IMR-90 (cell line): Measurements from ENCODE around the gene SERPINB2. TPM values are rescaled to one million over a fixed set of nuclear protein-coding genes. Genes with fewer than 3 reads are reported as not detected.
A peak's percentile ranks its signal among the peaks of the same experiment; 100 is the strongest.

Source experiments
- ATAC-seq: fragments of 200-7000 bp; cut with Tn5 transposase; 2 replicates; pipeline ENCODE4 v1.9.1; 2020; ENCODE audit warnings: low read depth, mild to moderate bottlenecking, moderate library complexity
- BruUV-seq: library from RNA; stranded (reverse); fragments of 400-500 nt; replicated peaks from 2 replicates; lab custom pipeline; 2021; lab: Mats Ljungman, UMichigan
- CTCF ChIA-PET: fragments of 300-600 bp; formaldehyde crosslinking; extraction: SDS; loops from one replicate; lab custom pipeline; 2021; ENCODE audit warnings: antibody characterized with exemption; lab: Yijun Ruan, JAX
- POLR2A ChIA-PET: fragments of 300-600 bp; sonication (Branson Sonifier 250); formaldehyde crosslinking; loops from one replicate; lab custom pipeline; 2022; ENCODE audit warnings: antibody characterized with exemption; ENCODE audit not compliant: unreplicated experiment; lab: Charles Lee
- DNase-seq: peaks from one replicate; pipeline ENCODE4 v3.0.0; 2013
- H2AFZ ChIP-seq: replicated peaks from 2 replicates; pipeline ENCODE3; 2013; ENCODE audit warnings: low read length, mild to moderate bottlenecking; ENCODE audit not compliant: poor library complexity
- H2AK5ac ChIP-seq: 2 replicates; pipeline ENCODE4 v1.6.1; 2013; ENCODE audit warnings: low read depth, low read length, inconsistent platforms
- H2AK9ac ChIP-seq: replicated peaks from 2 replicates; pipeline ENCODE3; 2013; ENCODE audit warnings: mild to moderate bottlenecking, low read depth, low read length, moderate library complexity; ENCODE audit not compliant: poor library complexity
- H2BK120ac ChIP-seq: 2 replicates; pipeline ENCODE4 v1.6.1; 2013; ENCODE audit warnings: low read depth, low read length, inconsistent platforms
- H2BK15ac ChIP-seq: 3 replicates; pipeline ENCODE4 v1.6.1; 2013; ENCODE audit warnings: low read depth, low read length, inconsistent platforms
- H2BK20ac ChIP-seq: 2 replicates; pipeline ENCODE4 v1.6.1; 2013; ENCODE audit warnings: low read depth, mild to moderate bottlenecking, inconsistent platforms, low read length, moderate library complexity
- H2BK5ac ChIP-seq: 2 replicates; pipeline ENCODE4 v1.6.1; 2013; ENCODE audit warnings: mild to moderate bottlenecking, low read depth, low read length, inconsistent platforms; ENCODE audit not compliant: poor library complexity, severe bottlenecking
- H3K14ac ChIP-seq: replicated peaks from 2 replicates; pipeline ENCODE4 v1.6.1; 2013; ENCODE audit warnings: low read depth, low read length, inconsistent platforms
- H3K18ac ChIP-seq: 2 replicates; pipeline ENCODE4 v1.6.1; 2013; ENCODE audit warnings: low read depth, low read length, control low read depth
- H3K23ac ChIP-seq: 2 replicates; pipeline ENCODE4 v1.6.1; 2013; ENCODE audit warnings: low read depth, low read length, inconsistent platforms
- H3K27ac ChIP-seq: 2 replicates; pipeline ENCODE4 v1.5.1; 2013; ENCODE audit warnings: mild to moderate bottlenecking, control low read depth, low read length; ENCODE audit not compliant: insufficient read depth
- H3K27me3 ChIP-seq: 2 replicates; pipeline ENCODE4 v1.6.1; 2013; ENCODE audit warnings: low read length; ENCODE audit not compliant: control insufficient read depth, insufficient read depth
- H3K36me3 ChIP-seq: 2 replicates; pipeline ENCODE4 v1.6.1; 2013; ENCODE audit warnings: low read length, mixed read lengths; ENCODE audit not compliant: control insufficient read depth, insufficient read depth
- H3K4ac ChIP-seq: 2 replicates; pipeline ENCODE4 v1.6.1; 2013; ENCODE audit warnings: low read depth, low read length, inconsistent platforms
- H3K4me1 ChIP-seq: 2 replicates; pipeline ENCODE4 v1.6.1; 2013; ENCODE audit warnings: low read length, mixed read lengths; ENCODE audit not compliant: control insufficient read depth, insufficient read depth
- H3K4me2 ChIP-seq: 2 replicates; pipeline ENCODE4 v1.6.1; 2013; ENCODE audit warnings: low read depth, mild to moderate bottlenecking, control low read depth, low read length, moderate library complexity
- H3K4me3 ChIP-seq: 2 replicates; pipeline ENCODE4 v1.5.1; 2013; ENCODE audit warnings: low read depth, mild to moderate bottlenecking, control low read depth, low read length, moderate library complexity; ENCODE audit not compliant: insufficient read depth
- H3K56ac ChIP-seq: 2 replicates; pipeline ENCODE4 v1.6.1; 2013; ENCODE audit warnings: low read length, inconsistent platforms; ENCODE audit not compliant: insufficient read depth; ENCODE audit errors: extremely low read depth
- H3K79me1 ChIP-seq, 2 experiments: 2 replicates each; pipeline ENCODE4 v1.6.1; 2013; ENCODE audit warnings: low read length in 2 of 2, inconsistent platforms in 1 of 2, low read depth in 1 of 2
- H3K9ac ChIP-seq: 2 replicates; pipeline ENCODE4 v1.6.1; 2013; ENCODE audit warnings: low read depth, low read length, control low read depth
- H3K9me1 ChIP-seq: 2 replicates; pipeline ENCODE4 v1.6.1; 2013; ENCODE audit warnings: low read length, inconsistent platforms; ENCODE audit not compliant: insufficient read depth
- H3K9me3 ChIP-seq: 2 replicates; pipeline ENCODE4 v1.6.1; 2013; ENCODE audit warnings: low read length; ENCODE audit not compliant: control insufficient read depth, insufficient read depth
- H4K20me1 ChIP-seq: 2 replicates; pipeline ENCODE4 v1.6.1; 2013; ENCODE audit warnings: low read length, inconsistent platforms; ENCODE audit not compliant: insufficient read depth
- H4K5ac ChIP-seq: 2 replicates; pipeline ENCODE4 v1.6.1; 2013; ENCODE audit warnings: mild to moderate bottlenecking, low read depth, low read length, control low read depth
- H4K8ac ChIP-seq, 2 experiments: 2 replicates each; pipeline ENCODE4 v1.6.1; 2013; ENCODE audit warnings: low read depth in 2 of 2, low read length in 2 of 2, control low read depth in 1 of 2, inconsistent platforms in 1 of 2
- H4K91ac ChIP-seq: 2 replicates; pipeline ENCODE4 v1.6.1; 2013; ENCODE audit warnings: low read depth, low read length, inconsistent platforms; ENCODE audit not compliant: insufficient read depth
- MAFK ChIP-seq: IDR thresholded peaks from 2 replicates; pipeline ENCODE4 v1.6.1; 2012; ENCODE audit warnings: low read depth, low read length, improper control_type of control experiment
- RAD21 ChIP-seq: IDR thresholded peaks from 2 replicates; pipeline ENCODE4 v1.6.1; 2012; ENCODE audit warnings: low read length, improper control_type of control experiment
- dilution Hi-C: fragments of 300-500 bp; cut with HindIII; formaldehyde crosslinking; loops from one replicate; pipeline ENCODE4 v1.14.3; 2018; ENCODE audit warnings: low sequenced_read_pairs; ENCODE audit not compliant: unreplicated experiment
- in situ Hi-C: fragments of 300-500 bp; cut with MboI; formaldehyde crosslinking; loops from 3 replicates; pipeline ENCODE4 v1.14.3; 2019; ENCODE audit warnings: low sequenced_read_pairs, inconsistent platforms, mixed read lengths
- intact Hi-C: fragments of 100-400 bp; cut with micrococcal nuclease; formaldehyde crosslinking; loops from 2 replicates; pipeline ENCODE4 v1.10.0; 2022
- polyA plus RNA-seq, 3 experiments: library from polyadenylated mRNA; depleted of rRNA; stranded (reverse); fragments of >200 nt; gene quantifications; 2 replicates each; pipeline ENCODE4 v1.2.3, GENCODE V29; 2012; ENCODE audit warnings: low replicate concordance in 1 of 3
- total RNA-seq: library from RNA; depleted of rRNA; stranded (reverse); fragments of >200 nt; gene quantifications from 2 replicates; pipeline ENCODE4 v1.2.3, GENCODE V29; 2012
- TF ChIP-seq, protein P1 (sequence below): conservative IDR thresholded peaks from 2 replicates; pipeline ENCODE4 v1.5.1; 2012; ENCODE audit warnings: mild to moderate bottlenecking, low read depth, low read length, improper control_type of control experiment

The SERPINB2 gene
- total and polyA plus RNA-seq, 2 of the 4 experiments (the other 2 are of a cell fraction), result 32.1 to 43.0 TPM

DNA sequence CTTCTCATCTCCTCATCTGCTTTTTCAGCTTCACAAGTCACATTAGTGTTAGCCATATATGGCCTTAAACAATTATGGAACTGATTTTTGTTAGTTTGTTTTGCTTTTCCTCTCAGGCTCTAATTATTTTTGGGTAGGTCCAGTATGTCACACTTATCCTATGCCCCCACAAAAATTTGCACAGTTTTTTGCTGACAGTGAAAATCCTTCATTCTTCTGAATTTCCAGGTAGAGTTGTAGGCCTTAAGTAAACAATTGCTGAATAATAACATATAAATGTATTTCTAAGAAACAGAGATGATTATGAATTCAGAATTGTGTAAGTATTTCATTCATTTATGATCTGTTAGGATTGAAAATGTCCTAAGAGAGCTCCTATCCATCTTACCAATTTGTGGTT, 11.7 kb downstream of the SERPINB2 start:
- H4K91ac ChIP-seq, result no peak overlapping the region
- no peaks in the 10 kb centered on the region for H3K36me3 ChIP-seq
- no peak overlapping the region for H2AFZ ChIP-seq
- no peak overlapping the region for H3K23ac ChIP-seq
- H2BK20ac ChIP-seq, result no peak overlapping the region
- no peak overlapping the region for H4K5ac ChIP-seq
- dilution Hi-C loops (no loop called here), in situ Hi-C loops (no loop called here), intact Hi-C loops (no loop called here)
- H3K9ac ChIP-seq, result no peak overlapping the region
- no TSS peak for BruUV-seq
- no peak overlapping the region for H2BK120ac ChIP-seq
- peaks cover 2% of the 10 kb centered on the region; the same call in 1 of the 2 replicates for H3K27me3 ChIP-seq
- POLR2A ChIA-PET, result no interaction called here
- H3K79me1 ChIP-seq, result no peaks in the 10 kb centered on the region
- H2AK5ac ChIP-seq, result no peak overlapping the region
- DNase-seq (no peak), ATAC-seq (no peak)
- no peak overlapping the region for H3K4me3 ChIP-seq
- H4K20me1 ChIP-seq, result no peaks in the 10 kb centered on the region
- no peak overlapping the region for H2BK5ac ChIP-seq
- H3K9me3 ChIP-seq, result no peaks in the 10 kb centered on the region
- H3K56ac ChIP-seq, result no peak overlapping the region
- no peaks in the 10 kb centered on the region for H3K9me1 ChIP-seq
- CTCF ChIA-PET, result no interaction called here
- no peak overlapping the region for H2AK9ac ChIP-seq
- H2BK15ac ChIP-seq, result no peak overlapping the region
- no peak overlapping the region for H3K4ac ChIP-seq
- H3K14ac ChIP-seq, result no peak overlapping the region
- no peaks in the 10 kb centered on the region for H3K4me1 ChIP-seq
- no peak overlapping the region for H3K27ac ChIP-seq
- TF ChIP-seq RAD21 (no peak), MAFK (peak; percentile 64; the same call in 1 of the 2 replicates)
- TF ChIP-seq, protein P1, sequence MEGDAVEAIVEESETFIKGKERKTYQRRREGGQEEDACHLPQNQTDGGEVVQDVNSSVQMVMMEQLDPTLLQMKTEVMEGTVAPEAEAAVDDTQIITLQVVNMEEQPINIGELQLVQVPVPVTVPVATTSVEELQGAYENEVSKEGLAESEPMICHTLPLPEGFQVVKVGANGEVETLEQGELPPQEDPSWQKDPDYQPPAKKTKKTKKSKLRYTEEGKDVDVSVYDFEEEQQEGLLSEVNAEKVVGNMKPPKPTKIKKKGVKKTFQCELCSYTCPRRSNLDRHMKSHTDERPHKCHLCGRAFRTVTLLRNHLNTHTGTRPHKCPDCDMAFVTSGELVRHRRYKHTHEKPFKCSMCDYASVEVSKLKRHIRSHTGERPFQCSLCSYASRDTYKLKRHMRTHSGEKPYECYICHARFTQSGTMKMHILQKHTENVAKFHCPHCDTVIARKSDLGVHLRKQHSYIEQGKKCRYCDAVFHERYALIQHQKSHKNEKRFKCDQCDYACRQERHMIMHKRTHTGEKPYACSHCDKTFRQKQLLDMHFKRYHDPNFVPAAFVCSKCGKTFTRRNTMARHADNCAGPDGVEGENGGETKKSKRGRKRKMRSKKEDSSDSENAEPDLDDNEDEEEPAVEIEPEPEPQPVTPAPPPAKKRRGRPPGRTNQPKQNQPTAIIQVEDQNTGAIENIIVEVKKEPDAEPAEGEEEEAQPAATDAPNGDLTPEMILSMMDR, result no peak
- H4K8ac ChIP-seq, result no peak overlapping the region
- H3K4me2 ChIP-seq, result no peak overlapping the region
- H3K18ac ChIP-seq, result no peak overlapping the region
